ENCODE data around the gene PCSK6. TPM values are rescaled to one million over a fixed set of nuclear protein-coding genes. Genes with fewer than 3 reads are reported as not detected.

The PCSK6 gene
- total RNA-seq, 1 donor from 2014 or later = 0.40 TPM

- H3K27me3 Mint-ChIP-seq (ENCODE audit: low read depth) = peaks cover 2% of the 10 kb centered on the region
- no peaks in the 10 kb centered on the region for H3K36me3 Mint-ChIP-seq (ENCODE audit: low read depth)
- TF ChIP-seq CTCF (IDR thresholded peaks at IDR 0.05) = no peak
- no peak overlapping the region for H3K27ac Mint-ChIP-seq (ENCODE audit: unreplicated experiment)
- no peak overlapping the region for H3K4me3 Mint-ChIP-seq (ENCODE audit: unreplicated experiment)
- H3K9me3 Mint-ChIP-seq (ENCODE audit: low read depth) = no peaks in the 10 kb centered on the region
- no peak for DNase-seq (ENCODE audit: low spot score)
- no peaks in the 10 kb centered on the region for H3K4me1 Mint-ChIP-seq (ENCODE audit: low read depth)
These were observed 183.7 kb downstream of the PCSK6 start for GRCh38 chr15:101305820-101306255.

- H3K27me3 Mint-ChIP-seq (ENCODE audit: low read depth) = peaks cover 2% of the 10 kb centered on the region
- no peak for DNase-seq (ENCODE audit: low spot score)
- no peak overlapping the region for H3K27ac Mint-ChIP-seq (ENCODE audit: unreplicated experiment)
- no peaks in the 10 kb centered on the region for H3K36me3 Mint-ChIP-seq (ENCODE audit: low read depth)
- no peak for TF ChIP-seq CTCF (IDR thresholded peaks at IDR 0.05)
- H3K9me3 Mint-ChIP-seq (ENCODE audit: low read depth) = no peaks in the 10 kb centered on the region
- no peaks in the 10 kb centered on the region for H3K4me1 Mint-ChIP-seq (ENCODE audit: low read depth)
- H3K4me3 Mint-ChIP-seq (ENCODE audit: unreplicated experiment) = no peak overlapping the region
These were observed 186.1 kb downstream of the PCSK6 start for GRCh38 chr15:101303408-101303807.

- no peak for TF ChIP-seq CTCF (IDR thresholded peaks at IDR 0.05)
- Mint-ChIP-seq H3K4me3 (ENCODE audit: unreplicated experiment) (peak overlapping the region; percentile 89), H3K36me3 (ENCODE audit: low read depth) (no peaks in the 10 kb centered on the region), H3K9me3 (ENCODE audit: low read depth) (no peaks in the 10 kb centered on the region), H3K4me1 (ENCODE audit: low read depth) (peaks cover 39% of the 10 kb centered on the region), H3K27me3 (ENCODE audit: low read depth) (no peaks in the 10 kb centered on the region), H3K27ac (ENCODE audit: unreplicated experiment) (peak overlapping the region; percentile 91)
- no peak for DNase-seq (ENCODE audit: low spot score)
These were observed 192.8 kb downstream of the PCSK6 start for GRCh38 chr15:101296418-101297405.

- Mint-ChIP-seq H3K27me3 (ENCODE audit: low read depth) (no peaks in the 10 kb centered on the region), H3K4me1 (ENCODE audit: low read depth) (peaks cover 41% of the 10 kb centered on the region)
These were observed 193.8 kb downstream of the PCSK6 start for GRCh38 chr15:101295607-101296161.

More at GRCh38 chr15:101295607-101296161, 193.8 kb downstream of the PCSK6 start:
- Mint-ChIP-seq H3K36me3 (ENCODE audit: low read depth) (no peaks in the 10 kb centered on the region), H3K4me3 (ENCODE audit: unreplicated experiment) (peak overlapping the region; percentile 89), H3K27ac (ENCODE audit: unreplicated experiment) (peak overlapping the region; percentile 91), H3K9me3 (ENCODE audit: low read depth) (no peaks in the 10 kb centered on the region)
- no peak for DNase-seq (ENCODE audit: low spot score)
- TF ChIP-seq CTCF (IDR thresholded peaks at IDR 0.05) = no peak
